HG03097 (cell line): Measurements from ENCODE around the gene WWC2.

Experiments
- ATAC-seq: cut with Tn5 transposase; IDR thresholded peaks from one replicate; pipeline ENCODE4 v1.9.1; 2021; ENCODE audit not compliant: unreplicated experiment, low FRiP score

The WWC2 gene

DNA sequence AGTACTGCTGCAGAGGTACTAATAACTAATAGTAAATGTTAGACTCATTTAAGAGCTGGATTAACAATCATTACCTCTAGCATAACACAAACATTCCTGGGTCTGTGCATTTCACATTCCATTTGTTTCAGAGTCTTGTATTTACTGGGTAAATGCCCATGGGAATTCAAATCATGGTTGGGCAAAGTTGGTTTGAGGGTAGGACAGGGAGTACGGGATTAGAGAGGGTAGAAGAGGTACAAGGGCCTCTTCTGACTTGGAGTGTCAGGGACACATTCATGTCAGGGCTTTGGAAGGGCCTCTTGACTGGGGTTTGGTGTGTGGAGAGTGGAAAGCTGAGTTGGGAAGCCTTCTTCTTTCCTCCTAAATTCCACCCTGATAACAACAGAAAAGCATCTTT is 65.9 kb downstream of the WWC2 start:
- no peak for ATAC-seq

DNA sequence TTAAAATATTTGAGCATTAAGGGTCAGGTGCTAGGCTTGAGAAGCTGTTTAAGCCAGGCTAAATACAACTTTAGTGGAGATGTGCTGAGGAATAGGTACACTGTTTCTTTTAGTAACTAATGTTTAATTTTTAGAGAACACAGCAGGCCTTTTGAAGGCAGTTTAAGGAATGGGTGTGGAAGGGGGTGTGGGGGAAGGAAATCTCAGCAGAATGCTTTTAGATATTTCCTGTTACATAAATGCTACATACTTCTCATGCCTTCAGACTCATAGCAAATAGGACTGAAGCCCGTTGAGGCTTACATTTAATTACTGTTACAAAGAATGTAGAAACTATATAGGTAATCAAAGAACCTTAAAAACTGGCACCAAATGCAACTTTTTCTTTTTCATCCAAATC is 66.3 kb downstream of the WWC2 start:
- no peak for ATAC-seq

DNA sequence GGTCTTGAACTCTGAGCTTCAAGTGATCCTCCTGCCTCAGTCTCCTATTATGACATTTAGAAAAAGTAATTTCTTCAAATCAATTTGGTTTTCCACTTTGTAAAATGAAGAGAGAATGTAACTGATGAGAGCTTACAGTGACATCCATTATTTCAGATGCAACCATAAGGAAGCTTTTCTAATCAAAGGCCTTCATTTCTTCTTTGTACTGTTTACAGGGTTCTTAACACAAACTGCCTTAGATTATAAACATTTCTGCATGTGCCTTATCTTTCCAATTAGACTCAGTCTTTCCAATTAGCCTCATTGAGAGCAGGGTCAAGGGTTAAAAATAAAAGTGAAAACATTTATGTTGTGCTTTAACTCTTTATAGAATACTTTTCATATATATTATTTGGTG is 71.8 kb downstream of the WWC2 start:
- ATAC-seq, result no peak

DNA sequence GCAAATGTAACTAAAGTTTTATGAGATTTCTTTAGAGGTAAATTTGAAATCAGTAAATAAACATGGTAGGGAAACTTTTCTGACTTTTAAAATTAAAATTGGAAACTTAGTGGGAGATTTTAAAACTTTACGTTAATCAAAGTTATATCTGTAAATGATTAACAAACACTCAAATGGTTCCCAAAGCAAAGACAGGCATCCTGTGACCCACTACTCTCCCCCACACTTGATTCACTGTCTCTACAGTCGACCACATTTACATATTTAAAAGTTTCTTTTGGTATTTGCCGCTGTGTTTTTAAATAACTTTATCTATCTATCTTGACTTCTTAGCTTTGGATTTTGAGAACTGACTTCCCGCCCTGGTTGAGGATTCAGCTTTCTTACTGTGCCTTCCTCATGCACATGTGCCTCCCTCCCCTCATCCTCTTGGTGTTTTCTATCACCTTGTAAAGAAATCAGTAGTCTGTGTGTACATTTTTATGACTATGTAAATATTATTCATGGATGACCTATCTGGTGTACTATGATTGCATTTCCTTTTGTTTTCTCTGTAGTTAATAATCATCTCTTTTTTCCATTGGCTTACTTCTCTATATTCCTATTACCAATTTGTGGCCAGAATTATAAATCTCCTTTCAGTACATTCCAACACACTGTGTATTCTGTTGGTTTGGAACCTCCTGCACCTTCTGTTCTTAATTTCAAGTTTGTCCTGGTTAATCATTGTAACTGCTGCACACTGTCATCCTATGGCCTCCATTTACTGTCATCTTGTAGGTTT is 72.6 kb downstream of the WWC2 start:
- no peak for ATAC-seq

DNA sequence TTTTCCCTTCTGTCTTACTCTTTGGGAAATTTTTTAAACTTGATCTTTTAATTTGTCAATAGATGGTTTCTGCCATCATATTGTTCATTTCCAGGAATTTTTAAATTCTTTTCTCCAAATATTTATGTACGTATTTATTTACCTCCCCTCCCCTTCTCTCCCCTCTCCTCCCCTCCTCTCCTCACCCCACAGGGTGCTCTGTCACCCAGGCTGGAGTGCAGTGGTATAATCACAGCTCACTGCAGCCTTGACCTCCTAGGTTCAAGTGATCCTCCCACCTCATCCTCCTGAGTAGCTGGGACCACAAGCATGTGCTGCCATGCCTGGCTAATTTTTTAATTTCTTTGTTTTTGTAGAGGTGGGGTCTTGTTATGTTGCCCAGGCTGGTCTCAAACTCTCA is 73.8 kb downstream of the WWC2 start:
- no peak for ATAC-seq

DNA sequence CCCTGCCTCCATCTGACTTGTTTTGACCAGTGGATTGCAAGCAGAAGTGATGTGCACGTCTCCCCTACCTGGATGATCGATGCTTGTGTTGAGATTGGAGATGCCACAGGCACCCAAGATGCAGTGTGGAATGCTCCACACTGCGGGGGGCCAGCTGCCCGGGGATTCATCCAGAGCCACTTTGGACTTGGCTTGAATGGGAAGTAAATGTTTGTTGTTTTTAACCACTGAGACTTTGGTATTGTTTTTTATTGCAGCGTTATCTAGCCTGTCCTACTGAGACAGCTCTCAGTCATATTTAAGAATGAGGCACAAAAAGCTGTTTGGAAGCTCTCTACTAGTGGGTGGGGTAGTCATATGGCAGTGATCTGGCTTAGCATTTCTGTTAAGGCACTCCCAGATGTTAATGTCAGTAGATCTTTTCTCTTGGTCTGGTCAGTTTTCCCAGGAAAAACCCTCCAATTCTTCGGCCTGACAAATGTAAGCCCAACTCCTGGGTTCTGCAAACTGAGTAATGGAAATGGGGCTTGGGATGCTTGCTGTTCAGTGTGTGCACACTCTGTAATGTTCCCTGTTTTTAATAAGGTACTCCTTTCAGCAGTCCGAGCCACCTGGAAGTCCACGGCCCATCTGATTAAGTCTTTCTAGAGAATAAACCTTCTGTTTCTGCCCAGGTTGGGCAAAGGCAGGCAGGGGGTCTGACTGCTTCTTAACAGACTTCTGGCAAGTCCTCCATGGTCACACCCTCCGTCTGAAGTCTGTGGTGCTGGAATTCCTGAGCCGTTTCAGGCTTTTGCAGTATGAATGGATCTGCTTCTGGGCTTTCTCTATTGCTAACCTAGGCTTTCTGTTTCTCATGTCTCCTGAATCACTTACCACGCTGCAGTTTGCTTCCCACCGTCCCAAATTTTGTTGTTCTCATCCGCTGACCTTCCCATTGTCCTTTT is 74.8 kb downstream of the WWC2 start:
- ATAC-seq, result no peak

DNA sequence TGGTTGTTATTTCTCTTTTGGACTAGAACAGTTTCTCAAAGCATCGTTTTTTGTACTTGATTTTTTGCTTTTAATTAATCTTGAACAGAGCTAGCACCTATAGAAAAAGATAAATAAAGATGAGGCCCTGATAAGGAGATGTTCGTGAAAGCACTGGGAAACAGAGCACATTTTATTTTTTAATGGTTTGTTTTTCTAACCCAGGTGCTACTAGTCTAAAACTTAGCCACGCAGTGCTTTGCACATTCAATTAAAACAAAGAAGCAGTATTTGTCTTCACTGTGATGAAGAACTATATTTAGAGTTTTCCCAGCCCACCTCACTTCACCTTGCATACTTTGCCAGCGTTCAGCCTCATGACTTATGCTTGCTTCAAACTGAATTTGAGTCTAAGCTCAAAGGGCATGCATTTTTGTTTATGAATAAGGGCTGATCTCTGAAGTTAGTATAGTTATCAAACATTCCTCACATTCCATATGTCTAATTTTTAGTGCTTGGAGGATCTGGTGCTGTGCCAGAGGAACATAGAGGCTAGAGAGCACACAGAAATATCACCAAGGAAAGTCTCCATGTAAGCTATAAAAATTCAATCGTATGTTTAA is 76.7 kb downstream of the WWC2 start:
- ATAC-seq, result no peak

DNA sequence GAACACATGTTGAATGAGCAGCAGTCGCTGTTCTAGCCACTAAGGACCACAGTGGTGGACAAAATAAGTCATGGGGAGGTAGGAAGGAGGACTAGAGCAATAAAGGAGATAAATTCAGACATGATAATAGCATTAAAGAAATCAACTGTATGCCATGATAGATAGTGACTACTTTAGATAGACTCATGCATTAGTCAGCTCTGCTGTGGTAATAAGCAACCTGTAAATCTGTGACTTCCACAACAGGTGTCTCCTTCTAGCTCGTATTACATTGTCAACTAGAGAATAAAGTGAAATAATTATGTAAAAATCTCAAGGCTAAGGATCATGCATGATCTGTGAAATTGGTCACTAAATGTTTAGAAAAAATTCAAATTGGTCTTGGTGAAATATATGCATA is 77.9 kb downstream of the WWC2 start:
- ATAC-seq, result no peak

DNA sequence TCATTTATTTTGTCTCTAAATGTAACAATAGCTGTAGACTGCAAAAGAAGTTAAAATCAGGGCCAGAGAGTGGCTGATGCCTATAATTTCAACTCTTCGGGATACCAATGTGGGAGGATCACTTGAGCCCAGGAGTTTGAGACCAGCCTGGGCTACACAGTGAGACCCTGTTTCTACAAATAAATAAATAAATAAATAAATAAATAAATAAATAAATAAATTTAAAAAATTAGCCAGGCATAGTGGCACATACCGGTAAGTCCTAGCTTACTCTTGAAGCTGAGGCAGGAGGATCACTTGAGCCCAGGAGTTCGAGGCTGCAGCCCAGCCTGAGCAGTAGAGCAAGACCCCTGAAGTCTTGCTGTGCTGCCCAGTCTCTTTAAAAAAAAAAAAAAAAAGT is 79.1 kb downstream of the WWC2 start:
- ATAC-seq, result no peak

DNA sequence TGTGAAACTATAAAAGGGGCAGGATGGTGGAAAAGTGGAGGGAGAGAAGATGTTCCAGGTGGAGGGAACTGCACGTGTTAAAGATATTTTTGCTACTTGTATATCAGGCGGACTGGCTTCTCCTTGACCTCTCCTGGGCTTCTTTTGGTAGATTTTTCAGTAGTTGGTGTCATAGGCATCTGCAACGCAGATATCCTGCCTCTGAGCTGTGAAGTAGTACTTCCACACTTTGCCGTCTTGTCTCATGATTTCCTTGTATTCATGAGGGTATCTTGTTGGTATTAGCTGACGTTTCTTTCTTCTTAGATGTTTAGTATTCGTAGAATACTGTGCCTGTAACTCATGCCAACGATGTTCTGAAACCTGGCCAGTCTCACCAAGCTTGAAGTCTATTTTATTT is 81.0 kb downstream of the WWC2 start:
- ATAC-seq, result no peak

DNA sequence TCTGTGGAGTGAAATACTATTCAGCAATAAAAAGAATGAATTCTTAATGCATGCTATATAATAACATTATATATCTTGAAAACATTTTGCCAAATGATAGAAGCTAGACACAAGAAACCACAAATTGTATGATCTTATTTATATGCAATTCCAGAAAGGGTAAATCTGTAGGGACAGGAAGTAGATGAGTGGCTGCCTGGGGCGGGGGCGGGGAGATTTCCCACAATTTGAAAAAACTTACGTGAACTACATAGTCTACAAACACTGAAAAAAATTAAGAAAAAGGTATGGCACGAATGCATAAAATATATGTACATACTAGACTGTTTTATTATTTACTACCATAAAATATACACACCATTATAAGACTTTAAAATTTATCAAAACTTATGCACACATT is 81.6 kb downstream of the WWC2 start:
- no peak for ATAC-seq

DNA sequence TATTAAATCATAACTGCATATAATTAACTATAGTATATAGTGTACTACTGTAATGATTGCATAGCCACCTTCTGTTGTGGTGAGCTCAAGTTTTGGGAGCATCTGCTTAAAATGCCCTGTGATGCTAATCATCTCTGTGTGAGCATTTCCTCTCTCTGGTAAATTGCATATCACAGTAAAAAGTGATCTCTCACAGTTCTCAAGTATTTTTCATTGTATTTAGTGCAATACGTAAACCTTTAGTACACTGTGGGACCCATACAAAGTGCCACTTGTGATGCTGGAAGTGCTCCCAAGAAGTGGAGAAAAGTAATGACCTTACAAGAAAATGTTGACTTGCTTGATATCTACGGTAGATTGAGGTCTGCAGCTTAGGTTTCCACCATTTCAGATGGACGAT is 82.0 kb downstream of the WWC2 start:
- ATAC-seq, result no peak

DNA sequence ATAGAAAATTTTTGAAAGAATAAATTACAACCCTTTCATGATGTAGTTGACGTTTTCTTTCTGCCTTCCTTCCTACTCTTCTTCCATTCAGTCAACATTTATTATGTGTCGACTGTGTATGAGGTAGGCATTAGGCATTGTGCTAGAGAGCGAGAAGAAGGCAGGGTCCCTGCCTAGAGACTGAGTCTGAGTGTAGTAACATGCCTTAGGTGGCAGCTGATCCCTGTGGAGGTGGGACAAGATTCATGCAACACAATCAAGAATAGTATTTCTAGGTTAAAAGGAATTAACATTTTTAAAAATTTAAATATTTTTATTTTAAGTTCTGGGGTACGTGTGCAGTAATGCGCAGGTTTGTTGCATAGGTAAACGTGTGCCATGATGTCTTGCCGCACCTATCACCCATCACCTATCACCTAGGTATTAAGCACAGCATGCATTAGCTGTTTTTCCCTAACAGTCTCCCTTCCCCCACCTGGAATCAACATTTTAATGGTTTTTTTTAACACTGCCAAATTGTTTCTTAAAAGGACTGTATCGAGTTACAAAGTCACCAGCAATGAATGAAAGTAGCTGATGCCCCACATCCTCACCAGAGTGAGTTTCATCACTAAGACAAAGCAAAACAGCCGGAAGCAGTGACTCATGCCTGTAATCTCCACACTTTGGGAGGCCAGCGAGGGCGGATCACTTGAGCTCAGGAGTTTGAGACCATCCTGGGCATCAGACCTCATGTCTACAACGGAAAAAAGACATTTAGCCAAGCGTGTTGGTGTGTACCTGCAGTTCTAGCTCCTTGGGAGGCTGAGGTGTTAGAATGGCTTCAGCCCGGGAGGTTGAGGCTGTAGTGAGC is 84.0 kb downstream of the WWC2 start:
- ATAC-seq, result no peak

DNA sequence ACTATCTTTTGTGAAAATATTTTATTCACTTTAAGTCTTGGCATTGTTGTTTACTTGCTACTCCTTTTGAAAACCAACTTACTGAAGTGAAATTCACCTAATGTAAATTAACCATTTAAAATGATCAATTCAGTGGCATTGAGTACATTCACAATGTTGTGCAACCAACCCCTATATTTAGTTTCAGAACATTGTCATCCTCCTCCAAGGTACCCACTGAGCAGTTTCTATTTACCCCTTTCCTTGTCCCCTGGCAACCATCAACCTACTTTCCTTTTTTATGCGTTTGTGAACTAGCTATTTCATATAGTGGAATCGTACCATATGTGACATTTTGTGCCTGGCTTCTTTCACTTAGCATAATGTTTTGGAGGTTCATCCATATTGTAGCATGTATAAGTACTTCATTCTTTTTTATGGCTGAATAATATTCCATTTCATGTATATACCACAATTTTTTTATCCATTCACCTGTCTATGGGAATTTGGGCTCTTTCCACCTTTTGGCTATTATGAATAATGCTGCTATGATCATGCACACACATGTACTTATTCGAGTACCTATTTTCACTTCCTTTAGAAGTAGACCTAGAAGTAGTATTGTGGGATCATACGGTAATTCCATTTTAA is 85.0 kb downstream of the WWC2 start:
- ATAC-seq, result no peak

DNA sequence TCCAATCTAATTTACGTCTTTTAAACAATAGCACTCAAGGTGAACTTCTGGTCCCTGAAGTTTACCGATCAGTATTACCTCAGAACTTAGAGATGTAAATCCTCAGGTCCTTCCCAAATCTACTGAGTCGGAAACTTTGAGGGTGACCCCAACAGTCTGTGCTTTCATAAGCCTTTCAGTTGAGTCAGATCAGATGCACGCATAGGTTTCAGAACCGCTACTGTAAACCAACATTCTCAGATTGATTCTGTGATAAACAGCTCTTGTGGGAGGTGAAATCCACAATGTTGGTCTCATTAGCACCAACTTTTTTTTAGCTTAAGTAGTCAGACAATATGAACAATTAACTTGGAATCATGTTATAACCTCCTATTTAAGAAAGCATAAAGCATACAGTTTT is 86.0 kb downstream of the WWC2 start:
- ATAC-seq, result no peak

DNA sequence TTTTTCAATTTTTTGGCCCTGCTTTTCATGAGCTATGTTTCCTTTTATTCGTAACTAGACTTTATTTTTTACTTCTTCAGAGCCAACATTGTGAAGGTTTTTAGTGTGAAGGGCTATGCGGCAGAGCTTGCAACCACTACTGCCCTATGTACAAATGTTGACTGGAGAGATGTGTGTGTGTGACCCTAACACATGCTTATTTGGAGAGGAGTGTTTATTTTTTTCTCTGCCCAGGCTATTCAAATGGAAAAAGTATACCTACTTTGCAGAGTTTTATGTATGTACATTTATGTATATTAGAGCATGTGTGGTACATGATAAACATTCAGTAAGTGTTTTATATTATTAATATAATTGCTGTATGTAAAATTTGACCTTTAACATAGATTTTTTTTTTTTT is 86.5 kb downstream of the WWC2 start:
- no peak for ATAC-seq

DNA sequence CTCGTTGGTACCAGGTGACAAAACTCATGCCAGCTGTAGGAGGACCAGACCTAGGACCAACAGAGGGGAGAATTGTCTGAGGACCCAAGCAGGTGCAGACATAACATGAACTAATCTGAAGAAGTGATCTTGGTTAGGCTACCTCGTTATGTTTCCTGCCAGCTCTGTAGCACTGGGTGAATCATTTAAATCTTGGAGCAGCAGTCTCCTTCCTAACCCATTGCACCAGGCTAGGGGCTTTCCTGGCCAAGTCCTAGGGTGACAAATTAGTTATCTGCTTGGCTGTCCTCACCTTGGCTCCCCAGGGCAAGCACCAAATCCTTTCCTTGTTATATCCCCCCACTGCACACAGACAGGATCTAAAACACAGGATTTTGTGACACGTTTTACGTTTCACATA is 87.8 kb downstream of the WWC2 start:
- ATAC-seq, result no peak

DNA sequence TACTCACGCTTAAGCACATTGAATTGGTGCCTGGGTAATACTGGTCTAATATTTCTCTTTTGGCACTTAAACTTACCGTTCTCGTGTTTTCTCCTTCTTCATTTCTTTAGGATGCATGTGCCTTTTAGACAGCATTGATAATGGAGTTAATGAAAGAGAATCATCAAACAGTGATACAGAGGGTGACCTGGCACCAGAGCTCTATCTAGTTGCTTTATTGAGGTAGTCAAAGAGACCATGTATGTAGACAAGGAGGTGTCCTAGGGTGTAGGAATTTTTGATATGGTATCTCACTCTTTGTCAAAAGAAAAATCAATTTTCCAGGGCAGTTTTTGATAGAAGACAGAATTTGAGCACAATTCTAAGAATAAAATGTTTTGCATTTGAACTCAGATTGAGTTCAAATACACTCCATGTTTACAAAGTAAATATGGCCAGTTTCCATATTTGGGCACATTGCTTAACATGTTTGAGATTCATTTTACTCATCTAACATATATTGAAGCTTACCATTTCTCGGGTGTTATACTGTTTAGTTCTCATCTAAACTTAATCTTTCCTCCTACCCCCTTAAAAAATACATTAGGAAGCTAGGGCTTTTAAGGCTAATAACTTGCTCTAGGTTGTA is 92.0 kb downstream of the WWC2 start:
- no peak for ATAC-seq

DNA sequence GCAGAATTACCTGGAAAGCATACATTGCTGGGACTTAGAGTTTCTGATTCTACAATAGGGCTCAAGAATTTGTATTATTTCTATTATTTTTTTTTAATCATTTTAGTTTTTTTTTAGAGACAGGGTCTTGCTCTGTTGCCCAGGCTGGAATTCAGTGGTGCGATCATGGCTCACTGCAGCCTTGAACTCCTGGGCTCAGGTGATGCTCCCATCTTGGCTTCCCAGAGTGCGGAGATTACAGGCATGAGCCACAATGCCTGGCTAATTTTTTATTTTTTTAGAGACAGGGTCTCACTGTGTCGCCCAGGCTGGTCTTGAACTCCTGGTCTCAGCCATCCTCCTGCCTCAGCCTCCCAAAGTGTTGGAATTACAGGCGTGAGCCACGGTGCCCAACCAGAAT is 92.6 kb downstream of the WWC2 start:
- ATAC-seq, result no peak

DNA sequence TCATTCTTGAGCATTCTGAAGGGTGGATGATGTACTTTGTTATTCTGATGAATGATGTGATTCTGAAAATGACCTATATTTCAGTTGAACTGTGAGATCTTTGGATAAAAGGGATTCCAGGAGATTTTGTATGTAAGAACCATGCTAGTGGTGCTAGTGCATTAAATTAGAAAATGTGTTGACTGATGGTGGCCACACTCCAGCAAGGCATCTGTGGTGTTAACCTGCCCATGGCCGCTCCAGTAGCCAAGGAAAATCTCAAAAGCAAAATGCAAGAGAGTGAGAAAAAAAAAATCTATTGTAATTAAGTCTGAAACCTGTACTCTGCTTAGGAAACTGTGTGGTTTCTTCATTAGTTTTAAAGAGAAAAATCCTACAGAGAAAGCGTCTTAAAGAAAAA is 93.5 kb downstream of the WWC2 start:
- no peak for ATAC-seq
